Uterus (tissue), 2 donors: ENCODE measurements around the gene DTYMK.

Experiments used
- CTCF ChIP-seq, 4 experiments: fragments of 200-600 bp in 2 of 4; fragments of 450-650 bp in 2 of 4; sonication (generic) in 2 of 4; IDR thresholded peaks; one replicate each; pipeline ENCODE4 v1.5.1; 2016 to 2019; ENCODE audit warnings: antibody characterized with exemption in 4 of 4, mild to moderate bottlenecking in 2 of 4, moderate library complexity in 1 of 4
- POLR2A ChIP-seq, 2 donors: fragments of 450-650 bp; IDR thresholded peaks; one replicate each; pipeline ENCODE4 v1.6.1; 2016; ENCODE audit warnings: antibody characterized with exemption in 2 of 2, mild to moderate bottlenecking in 1 of 2, moderate library complexity in 1 of 2

GRCh38 chr2:241639385-241639784 lies 47.2 kb downstream of the DTYMK start:
- TF ChIP-seq POLR2A (IDR thresholded peaks at IDR 0.05) (no peak), CTCF (IDR thresholded peaks at IDR 0.05) (no peak)
